ENCODE results near the gene COPS7A.

DNA sequence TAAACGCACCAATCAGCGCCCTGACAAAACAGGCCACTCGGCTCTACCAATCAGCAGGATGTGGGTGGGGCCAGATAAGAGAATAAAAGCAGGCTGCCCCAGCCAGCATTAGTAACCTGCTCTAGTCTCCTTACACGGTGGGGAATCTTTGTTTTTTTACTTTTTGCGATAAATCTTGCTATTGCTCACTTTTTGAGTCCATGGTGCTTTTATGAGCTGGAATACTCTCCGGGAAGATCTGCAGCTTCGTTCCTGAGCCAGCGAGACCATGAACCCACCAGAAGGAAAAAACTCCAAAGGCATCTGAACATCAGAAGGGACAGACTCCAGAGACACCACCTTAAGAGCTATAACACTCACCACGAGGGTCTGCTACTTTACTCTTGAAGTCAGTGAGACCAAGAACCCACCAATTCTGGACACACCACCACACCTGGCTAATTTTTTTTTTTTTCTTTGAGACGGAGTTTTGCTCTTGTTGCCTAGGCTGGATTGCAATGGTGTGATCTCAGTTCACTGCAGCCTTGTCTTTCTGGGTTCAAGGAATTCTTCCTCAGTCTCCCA, 6.9 kb upstream of the COPS7A start:
- TF ChIP-seq, protein P1, sequence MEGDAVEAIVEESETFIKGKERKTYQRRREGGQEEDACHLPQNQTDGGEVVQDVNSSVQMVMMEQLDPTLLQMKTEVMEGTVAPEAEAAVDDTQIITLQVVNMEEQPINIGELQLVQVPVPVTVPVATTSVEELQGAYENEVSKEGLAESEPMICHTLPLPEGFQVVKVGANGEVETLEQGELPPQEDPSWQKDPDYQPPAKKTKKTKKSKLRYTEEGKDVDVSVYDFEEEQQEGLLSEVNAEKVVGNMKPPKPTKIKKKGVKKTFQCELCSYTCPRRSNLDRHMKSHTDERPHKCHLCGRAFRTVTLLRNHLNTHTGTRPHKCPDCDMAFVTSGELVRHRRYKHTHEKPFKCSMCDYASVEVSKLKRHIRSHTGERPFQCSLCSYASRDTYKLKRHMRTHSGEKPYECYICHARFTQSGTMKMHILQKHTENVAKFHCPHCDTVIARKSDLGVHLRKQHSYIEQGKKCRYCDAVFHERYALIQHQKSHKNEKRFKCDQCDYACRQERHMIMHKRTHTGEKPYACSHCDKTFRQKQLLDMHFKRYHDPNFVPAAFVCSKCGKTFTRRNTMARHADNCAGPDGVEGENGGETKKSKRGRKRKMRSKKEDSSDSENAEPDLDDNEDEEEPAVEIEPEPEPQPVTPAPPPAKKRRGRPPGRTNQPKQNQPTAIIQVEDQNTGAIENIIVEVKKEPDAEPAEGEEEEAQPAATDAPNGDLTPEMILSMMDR (conservative IDR thresholded peaks at IDR 0.05): no peak
- TF ChIP-seq ZFX (IDR thresholded peaks at IDR 0.05): no peak

Data from C4-2B (cell line).